Adipocyte (in vitro differentiated cells): ENCODE results near the gene CDH23.
A peak's percentile ranks its signal among the peaks of the same experiment; 100 is the strongest.

Experiments used
- DNase-seq: peaks from one replicate; pipeline ENCODE4 v3.0.0-alpha.2; 2015; ENCODE audit warnings: low read depth
- H3K27me3 ChIP-seq: replicated peaks from 2 replicates; pipeline ENCODE4 v1.7.0; 2013; ENCODE audit warnings: mild to moderate bottlenecking, low read length, moderate library complexity; ENCODE audit not compliant: control insufficient read depth, insufficient read depth
- H3K36me3 ChIP-seq: 2 replicates; pipeline ENCODE4 v1.7.0; 2013; ENCODE audit warnings: low read length, mild to moderate bottlenecking, moderate library complexity; ENCODE audit not compliant: control insufficient read depth, insufficient read depth, severe bottlenecking
- H3K4me1 ChIP-seq: 2 replicates; pipeline ENCODE4 v1.7.0; 2013; ENCODE audit warnings: mild to moderate bottlenecking, low read length, moderate library complexity; ENCODE audit not compliant: control insufficient read depth, insufficient read depth
- H3K4me3 ChIP-seq: 2 replicates; pipeline ENCODE4 v1.7.0; 2013; ENCODE audit warnings: mild to moderate bottlenecking, low read length, moderate library complexity
- H3K9ac ChIP-seq: 2 replicates; pipeline ENCODE4 v1.7.0; 2013; ENCODE audit warnings: mild to moderate bottlenecking, low read length, moderate library complexity
- H3K9me3 ChIP-seq: 2 replicates; pipeline ENCODE4 v1.7.0; 2013; ENCODE audit warnings: mild to moderate bottlenecking, low read length, moderate library complexity; ENCODE audit not compliant: control insufficient read depth

Gene CDH23

DNA sequence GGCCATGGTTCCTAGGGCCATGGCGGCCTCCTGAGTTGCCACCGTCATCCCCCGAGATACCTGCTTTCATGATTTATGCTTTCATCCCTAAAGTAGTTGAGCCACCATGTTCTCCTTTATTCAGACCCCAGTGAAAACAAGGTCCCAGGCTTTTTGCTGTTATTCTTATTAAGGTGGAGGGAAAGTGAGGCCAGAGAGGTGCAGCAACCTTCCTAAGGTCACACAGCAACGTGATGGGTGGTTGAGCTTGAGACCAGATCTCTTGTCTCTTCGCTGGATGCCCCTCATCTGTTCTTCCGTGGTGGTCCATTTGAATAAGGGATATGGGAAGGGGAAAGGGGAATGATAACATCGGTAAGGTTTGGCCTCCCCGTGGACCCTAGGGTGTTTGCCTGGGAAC, 180.6 kb downstream of the CDH23 start:
- H3K9me3 ChIP-seq = no peaks in the 10 kb centered on the region
- no peak overlapping the region for H3K4me3 ChIP-seq
- peaks cover 15% of the 10 kb centered on the region for H3K4me1 ChIP-seq
- H3K9ac ChIP-seq = no peak overlapping the region
- peaks cover 33% of the 10 kb centered on the region for H3K27me3 ChIP-seq
- no peak for DNase-seq
- H3K36me3 ChIP-seq = no peaks in the 10 kb centered on the region

DNA sequence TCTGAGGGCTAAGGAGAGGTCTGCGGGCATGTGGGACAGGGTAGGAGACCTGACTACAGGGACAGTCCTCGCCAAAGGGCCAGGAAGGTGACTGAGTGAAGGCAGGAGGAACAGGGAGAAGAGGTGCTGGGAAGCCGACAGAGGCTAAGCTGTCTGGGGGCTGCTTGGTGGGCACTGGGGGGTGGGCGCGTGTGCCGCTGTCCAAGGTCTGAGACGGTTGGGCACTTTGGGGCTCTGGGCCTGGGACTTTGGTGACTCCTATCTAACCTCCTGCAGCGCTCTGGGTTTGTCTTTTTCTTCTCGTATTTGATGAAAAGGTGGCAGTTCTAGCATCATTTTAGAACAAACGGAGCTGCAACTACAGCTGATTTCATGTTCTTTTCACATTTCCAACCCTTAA, 181.3 kb downstream of the CDH23 start:
- Histone ChIP-seq H3K27me3 (peaks cover 35% of the 10 kb centered on the region), H3K4me3 (no peak overlapping the region), H3K9me3 (no peaks in the 10 kb centered on the region), H3K4me1 (peaks cover 15% of the 10 kb centered on the region), H3K9ac (no peak overlapping the region), H3K36me3 (no peaks in the 10 kb centered on the region)
- DNase-seq = no peak

DNA sequence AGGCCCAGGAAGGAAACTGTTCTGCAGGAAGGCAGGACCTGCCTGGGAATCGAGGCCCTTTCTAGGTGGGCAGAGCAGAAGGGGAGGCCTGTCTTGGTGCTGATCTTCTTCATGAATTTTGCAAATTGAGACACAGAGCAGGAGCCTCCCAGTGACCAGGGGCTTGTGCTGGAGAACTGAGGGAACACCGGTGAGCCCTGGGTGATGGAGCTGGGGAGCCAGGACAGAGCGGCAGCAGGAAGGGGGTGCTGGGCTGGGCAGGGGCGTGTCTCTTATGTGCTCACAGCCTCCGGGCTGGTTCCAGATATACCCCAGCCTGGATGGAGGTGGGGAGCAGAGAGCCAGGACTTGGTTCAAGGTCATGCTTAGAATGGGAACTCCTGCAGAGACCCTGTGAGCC, 182.9 kb downstream of the CDH23 start:
- H3K36me3 ChIP-seq = no peaks in the 10 kb centered on the region
- H3K27me3 ChIP-seq = peaks cover 24% of the 10 kb centered on the region
- DNase-seq = no peak
- no peak overlapping the region for H3K4me3 ChIP-seq
- H3K9ac ChIP-seq = no peak overlapping the region
- H3K9me3 ChIP-seq = no peaks in the 10 kb centered on the region
- peaks cover 15% of the 10 kb centered on the region for H3K4me1 ChIP-seq

DNA sequence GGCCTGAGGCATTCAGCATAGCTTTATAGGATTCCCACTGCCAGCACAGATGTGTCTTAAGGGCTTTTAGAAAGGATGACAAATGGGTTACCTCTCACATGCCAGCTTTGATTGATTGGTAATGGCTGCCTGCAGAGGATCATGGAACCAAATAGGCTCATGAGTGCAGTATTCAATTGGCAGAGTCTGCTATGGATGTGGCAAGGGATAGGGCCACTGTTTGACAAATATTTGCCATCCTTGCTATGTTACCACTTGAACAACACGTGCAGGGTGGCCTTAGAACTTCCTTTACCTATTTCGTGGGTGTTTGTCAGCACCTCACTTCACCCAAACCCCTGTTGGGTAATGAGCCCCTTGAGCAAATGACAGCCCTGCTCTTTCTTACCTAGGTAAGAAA, 183.7 kb downstream of the CDH23 start:
- Histone ChIP-seq H3K9me3 (no peaks in the 10 kb centered on the region), H3K4me1 (peaks cover 8% of the 10 kb centered on the region), H3K9ac (no peak overlapping the region), H3K27me3 (peaks cover 32% of the 10 kb centered on the region), H3K4me3 (no peak overlapping the region), H3K36me3 (no peaks in the 10 kb centered on the region)
- DNase-seq = no peak

DNA sequence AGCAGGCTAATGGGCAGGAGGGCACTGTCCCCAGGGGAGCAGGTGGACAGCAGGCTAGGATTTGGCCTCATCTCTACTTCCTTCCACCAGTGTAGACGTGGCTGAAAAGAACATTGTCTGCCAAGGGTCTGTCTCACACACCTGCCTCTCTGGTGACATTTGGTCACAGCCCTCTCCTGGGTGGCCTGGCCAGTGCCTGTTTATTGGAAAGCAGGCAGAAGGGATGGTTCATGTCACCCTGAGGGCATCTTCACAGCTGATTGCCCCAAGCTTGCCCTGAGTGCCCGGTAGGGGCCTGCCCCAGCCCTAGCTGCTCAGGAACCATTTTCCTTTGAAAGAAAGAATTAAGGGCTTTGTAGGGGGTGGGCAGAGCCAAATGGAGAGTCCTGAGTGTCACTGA, 184.2 kb downstream of the CDH23 start:
- Histone ChIP-seq H3K4me3 (no peak overlapping the region), H3K9ac (no peak overlapping the region), H3K36me3 (no peaks in the 10 kb centered on the region), H3K27me3 (peaks cover 34% of the 10 kb centered on the region), H3K4me1 (peaks cover 3% of the 10 kb centered on the region), H3K9me3 (no peaks in the 10 kb centered on the region)
- no peak for DNase-seq

DNA sequence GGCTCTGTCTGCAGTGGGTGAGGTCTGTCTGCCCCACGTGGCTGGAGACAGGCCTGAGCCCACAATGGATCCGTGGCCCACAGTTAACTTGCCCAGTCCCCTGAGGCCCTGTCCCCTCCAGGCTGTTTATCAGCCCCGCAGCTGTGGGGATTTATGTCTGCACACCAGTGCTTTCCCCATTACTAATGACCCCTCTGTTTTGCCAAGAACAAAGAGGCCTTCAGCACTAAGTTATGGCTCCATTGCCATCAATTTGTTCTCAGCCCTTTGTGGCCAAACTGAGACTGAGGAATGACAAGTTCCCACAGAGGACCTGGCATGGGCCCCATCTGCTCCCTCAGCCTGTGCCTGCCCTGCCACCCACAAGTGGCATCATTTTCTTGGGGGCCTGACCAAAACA, 184.7 kb downstream of the CDH23 start:
- no peaks in the 10 kb centered on the region for H3K4me1 ChIP-seq
- DNase-seq = no peak
- no peaks in the 10 kb centered on the region for H3K9me3 ChIP-seq
- H3K36me3 ChIP-seq = no peaks in the 10 kb centered on the region
- peaks cover 34% of the 10 kb centered on the region for H3K27me3 ChIP-seq
- H3K9ac ChIP-seq = no peak overlapping the region
- no peak overlapping the region for H3K4me3 ChIP-seq

DNA sequence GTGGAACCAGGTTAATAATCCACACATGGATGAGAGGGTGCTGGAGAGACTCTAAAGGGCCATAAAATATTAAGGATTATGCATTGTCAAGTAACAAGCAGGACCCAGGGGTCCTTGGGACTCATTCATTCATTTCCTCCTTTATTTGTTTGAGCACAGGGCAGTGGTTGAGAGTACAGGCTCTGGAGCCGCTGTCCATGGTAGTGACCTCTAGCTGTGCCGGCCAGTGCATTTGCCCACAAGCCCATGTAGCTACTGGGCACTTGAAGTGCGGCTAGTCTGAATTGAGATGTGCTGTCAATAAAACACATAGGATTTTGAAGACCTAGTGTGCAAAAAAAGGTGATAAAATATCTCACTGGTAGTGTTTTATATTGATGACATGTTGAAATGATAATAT, 185.3 kb downstream of the CDH23 start:
- Histone ChIP-seq H3K9me3 (no peaks in the 10 kb centered on the region), H3K4me1 (no peaks in the 10 kb centered on the region), H3K36me3 (no peaks in the 10 kb centered on the region), H3K27me3 (peaks cover 38% of the 10 kb centered on the region), H3K4me3 (no peak overlapping the region), H3K9ac (no peak overlapping the region)
- DNase-seq = peak; percentile 67

DNA sequence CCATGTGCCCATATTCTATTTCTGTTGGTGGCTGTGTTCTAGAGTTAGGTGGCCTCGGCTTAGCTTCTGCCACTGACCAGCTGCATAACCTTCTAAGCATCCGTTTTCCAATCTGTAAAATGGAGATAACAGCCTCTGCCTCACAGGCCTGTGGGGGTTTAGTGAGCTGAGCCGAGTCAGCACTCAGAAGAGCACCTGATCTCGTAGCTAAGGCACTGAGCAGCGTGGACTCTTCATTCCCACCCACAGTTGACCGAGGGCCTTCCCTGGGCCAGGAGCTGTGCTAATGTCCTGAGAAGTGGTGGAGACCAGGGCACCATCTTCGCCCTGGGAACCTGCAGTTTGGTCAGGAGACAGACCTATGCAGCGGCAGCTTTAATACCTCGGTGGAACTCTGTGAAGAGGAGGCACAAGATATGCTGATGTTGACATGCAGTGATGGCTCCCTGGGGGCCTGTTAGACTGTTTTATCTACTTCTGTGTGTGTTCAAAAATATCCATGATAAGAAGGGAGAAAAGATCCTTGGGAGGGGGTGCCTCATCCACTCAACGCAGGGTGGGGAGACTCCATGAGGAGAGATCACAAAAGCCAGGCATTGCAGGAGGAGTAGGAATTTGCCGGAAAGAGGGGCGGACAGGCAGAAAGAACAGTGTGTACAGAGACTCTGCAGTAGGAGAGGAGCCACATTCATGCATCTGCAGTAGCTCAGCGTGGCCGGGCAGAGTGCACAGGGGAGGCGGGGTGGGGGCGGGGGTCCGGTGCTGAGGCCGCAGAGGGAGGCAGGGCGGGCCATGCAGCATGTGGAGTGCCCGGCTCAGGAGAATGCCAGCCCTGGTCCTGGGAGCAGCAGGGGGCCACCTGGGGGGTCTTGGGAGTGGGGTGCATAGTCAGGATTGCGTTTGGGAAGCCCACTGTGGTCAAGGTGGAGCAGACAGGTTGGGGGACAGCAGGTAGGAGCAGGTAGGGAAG, 186.1 kb downstream of the CDH23 start:
- no peak for DNase-seq
- peaks cover 44% of the 10 kb centered on the region for H3K27me3 ChIP-seq
- H3K4me3 ChIP-seq = no peak overlapping the region
- H3K4me1 ChIP-seq = no peaks in the 10 kb centered on the region
- no peak overlapping the region for H3K9ac ChIP-seq
- no peaks in the 10 kb centered on the region for H3K36me3 ChIP-seq
- no peaks in the 10 kb centered on the region for H3K9me3 ChIP-seq

DNA sequence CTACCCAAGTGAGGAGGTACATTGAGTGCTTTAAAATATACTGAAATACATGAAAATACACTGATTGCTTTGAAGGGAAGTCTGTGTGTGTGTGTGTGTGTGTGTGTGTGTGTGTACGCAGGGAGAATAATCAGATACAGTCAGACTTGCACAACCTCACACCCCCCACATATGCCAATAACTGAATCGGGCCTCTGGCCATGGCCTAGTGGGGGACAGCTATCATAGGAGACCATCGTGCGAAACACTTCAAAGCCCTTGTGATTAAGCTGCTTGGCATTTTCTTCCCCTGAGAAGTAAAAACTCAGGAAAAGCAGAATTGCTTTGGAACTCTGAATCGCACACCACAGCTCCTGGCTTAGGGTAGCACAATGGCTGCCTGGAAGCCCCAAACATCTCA, 187.7 kb downstream of the CDH23 start:
- no peak overlapping the region for H3K9ac ChIP-seq
- peaks cover 32% of the 10 kb centered on the region for H3K27me3 ChIP-seq
- H3K4me1 ChIP-seq = peaks cover 1% of the 10 kb centered on the region

DNA sequence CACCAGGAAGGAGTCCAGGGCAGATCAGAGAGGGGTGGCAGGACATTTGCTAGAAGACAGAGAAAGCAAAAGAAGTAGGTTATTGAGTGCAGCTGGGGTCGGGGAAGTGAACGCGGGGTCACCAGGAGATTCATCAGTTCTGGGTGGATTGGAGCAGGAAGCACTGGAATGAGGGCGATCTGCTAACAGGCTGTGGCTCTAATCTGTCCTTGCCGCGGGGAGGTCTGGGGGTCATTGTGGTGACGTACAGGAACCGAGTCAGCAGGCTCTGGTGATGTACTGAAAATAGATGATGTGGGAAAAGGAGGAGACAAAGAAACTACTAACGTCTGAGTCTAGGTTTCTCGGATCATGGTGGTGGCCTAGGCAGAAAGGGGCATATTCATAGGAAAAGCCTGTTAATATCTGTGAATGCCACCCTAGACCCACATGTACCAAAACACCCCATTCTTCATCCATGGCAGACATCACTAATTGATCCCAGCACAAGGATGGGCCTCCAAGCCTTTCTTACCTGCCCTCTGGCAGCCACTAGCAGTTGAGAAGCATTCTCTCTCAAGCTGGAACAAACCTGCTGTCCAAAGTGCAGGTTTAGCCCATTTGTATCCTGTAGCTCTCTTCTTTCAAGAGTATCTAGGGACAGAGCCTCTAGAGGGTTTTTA, 188.3 kb downstream of the CDH23 start:
- H3K27me3 ChIP-seq = peaks cover 31% of the 10 kb centered on the region
- no peak overlapping the region for H3K9ac ChIP-seq
- H3K9me3 ChIP-seq = no peaks in the 10 kb centered on the region
- peaks cover 7% of the 10 kb centered on the region for H3K4me1 ChIP-seq
- no peak for DNase-seq
- no peaks in the 10 kb centered on the region for H3K36me3 ChIP-seq
- H3K4me3 ChIP-seq = no peak overlapping the region

More for the DNA sequence above, 187.7 kb downstream of the CDH23 start:
- no peak for DNase-seq
- no peak overlapping the region for H3K4me3 ChIP-seq
- no peaks in the 10 kb centered on the region for H3K36me3 ChIP-seq
- no peaks in the 10 kb centered on the region for H3K9me3 ChIP-seq

DNA sequence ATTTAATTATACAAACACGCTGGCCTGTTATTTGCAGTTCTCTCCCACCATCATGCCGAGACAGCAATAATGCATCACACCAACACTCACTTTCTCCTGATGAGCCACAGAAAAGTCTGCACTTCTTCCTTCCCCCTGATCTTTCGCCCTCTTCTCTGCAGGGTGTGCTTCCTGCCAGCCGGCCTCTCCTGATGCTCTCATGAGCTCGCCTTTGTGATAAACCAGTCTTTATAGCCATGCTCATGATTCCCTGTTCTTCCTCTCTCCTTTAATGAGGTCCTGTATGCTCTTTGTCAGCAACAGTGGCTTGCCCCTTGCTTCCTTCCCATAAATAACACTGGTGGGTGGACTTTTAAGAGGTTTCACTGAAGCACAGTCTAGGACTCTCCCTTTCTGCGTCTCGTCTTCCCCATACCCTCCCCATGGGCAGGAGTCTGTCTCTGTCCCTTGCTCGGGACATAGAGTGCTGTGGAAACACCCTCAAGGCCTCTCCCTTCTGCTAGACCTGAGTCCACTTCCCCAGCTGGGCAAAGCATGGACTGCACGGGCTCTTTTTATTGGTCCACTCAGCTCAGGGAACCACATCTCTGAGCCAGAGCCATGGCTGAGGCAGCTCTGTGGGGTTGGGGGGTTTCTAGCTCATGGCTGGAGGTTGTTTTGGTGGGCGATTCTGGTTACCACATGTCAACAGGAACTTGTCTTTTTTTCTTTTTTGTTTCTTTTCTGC, 189.0 kb downstream of the CDH23 start:
- H3K27me3 ChIP-seq = peaks cover 31% of the 10 kb centered on the region
- peaks cover 11% of the 10 kb centered on the region for H3K4me1 ChIP-seq

More for the DNA sequence above, 189.0 kb downstream of the CDH23 start:
- no peaks in the 10 kb centered on the region for H3K9me3 ChIP-seq
- no peak overlapping the region for H3K9ac ChIP-seq
- no peaks in the 10 kb centered on the region for H3K36me3 ChIP-seq
- no peak overlapping the region for H3K4me3 ChIP-seq
- no peak for DNase-seq
